HepG2 (cell line): ENCODE data around the gene NPAS2. TPM values are rescaled to one million over a fixed set of nuclear protein-coding genes. Genes with fewer than 3 reads are reported as not detected.

Experiments used
- ATAC-seq: fragments of 200-7000 bp; cut with Tn5 transposase; 3 replicates; pipeline ENCODE4 v1.9.1; 2020; ENCODE audit warnings: mild to moderate bottlenecking, moderate library complexity
- BruUV-seq: library from RNA; stranded (reverse); fragments of 400-500 nt; replicated peaks from 2 replicates; lab custom pipeline; 2021; lab: Mats Ljungman, UMichigan
- CTCF ChIA-PET: fragments of 300-600 bp; formaldehyde crosslinking; extraction: SDS; loops from one replicate; lab custom pipeline; 2021; ENCODE audit warnings: low total read pairs, inconsistent platforms, low intra/inter-chr PET ratio; lab: Yijun Ruan, JAX
- POLR2A ChIA-PET: fragments of 350-600 bp; sonication (Branson Sonifier 250); formaldehyde crosslinking; loops from one replicate; lab custom pipeline; 2020; ENCODE audit warnings: antibody characterized with exemption, inconsistent platforms; lab: Yijun Ruan, JAX
- DNase-seq: peaks from one replicate; pipeline ENCODE4 v3.0.0-alpha.2; 2015; ENCODE audit warnings: low spot score
- FAIRE-seq: peaks from 3 replicates; lab custom pipeline; 2011; peaks lifted over from hg19 to GRCh38; lab: Jason Lieb, UNC
- H2AFZ ChIP-seq: one replicate; pipeline ENCODE4 v1.6.1; 2011; ENCODE audit warnings: low read length, inconsistent platforms
- H3K27ac ChIP-seq: fragments of 300-600 bp; 3 replicates; pipeline ENCODE4 v1.8.0; 2011; ENCODE audit warnings: mixed run types, mild to moderate bottlenecking, mixed read lengths, low read length, inconsistent platforms; ENCODE audit not compliant: insufficient read depth; ENCODE audit errors: extremely low read length
- H3K27me3 ChIP-seq, 2 experiments: fragments of 200-600 bp in 1 of 2; 2 replicates in 1 of 2; 3 replicates in 1 of 2; pipeline versions ENCODE4 v1.6.0 to v1.8.0; 2011; ENCODE audit warnings: low read length in 2 of 2, mild to moderate bottlenecking in 2 of 2, moderate library complexity in 2 of 2, inconsistent platforms in 1 of 2; ENCODE audit not compliant: insufficient read depth in 2 of 2, control insufficient read depth in 1 of 2
- H3K36me3 ChIP-seq, 2 experiments: fragments of 200-600 bp in 1 of 2; replicated peaks in 1 of 2; 2 replicates in 1 of 2; 3 replicates in 1 of 2; pipeline versions ENCODE4 v1.5.1 to v1.8.0; 2011; ENCODE audit warnings: low read length in 2 of 2, inconsistent platforms in 1 of 2; ENCODE audit not compliant: insufficient read depth in 2 of 2, control insufficient read depth in 1 of 2
- H3K4me1 ChIP-seq: 2 replicates; pipeline ENCODE4 v1.5.1; 2012; ENCODE audit warnings: low read length, inconsistent platforms; ENCODE audit not compliant: insufficient read depth
- H3K4me2 ChIP-seq: 2 replicates; pipeline ENCODE4 v1.6.0; 2011; ENCODE audit warnings: low read depth, low read length, inconsistent platforms
- H3K4me3 ChIP-seq, 3 experiments: fragments of 200-600 bp in 1 of 3; sonication (generic), shearing (Covaris generic) in 1 of 3; replicated peaks in 1 of 3; 2 replicates each; pipeline ENCODE4 v1.5.1; 2011 to 2016; ENCODE audit warnings: low read length in 3 of 3, inconsistent platforms in 2 of 3, low read depth in 2 of 3, mild to moderate bottlenecking in 2 of 3, control low read depth in 1 of 3, mixed read lengths in 1 of 3; ENCODE audit not compliant: insufficient read depth in 1 of 3
- H3K79me2 ChIP-seq: one replicate; pipeline ENCODE4 v1.6.1; 2011; ENCODE audit warnings: low read length, inconsistent platforms; ENCODE audit not compliant: insufficient read depth
- H3K9ac ChIP-seq: 2 replicates; pipeline ENCODE4 v1.6.0; 2011; ENCODE audit warnings: mild to moderate bottlenecking, low read depth, low read length, inconsistent platforms; ENCODE audit not compliant: insufficient read depth
- H3K9me3 ChIP-seq: 2 replicates; pipeline ENCODE4 v1.5.1; 2012; ENCODE audit warnings: mild to moderate bottlenecking, low read length
- H4K20me1 ChIP-seq: 2 replicates; pipeline ENCODE4 v1.6.0; 2011; ENCODE audit warnings: inconsistent platforms, mild to moderate bottlenecking, low read length, moderate library complexity; ENCODE audit not compliant: insufficient read depth
- DMAP1 ChIP-seq: IDR thresholded peaks from 2 replicates; pipeline ENCODE4 v1.6.1; 2016
- HIC2 ChIP-seq: sonication (generic); formaldehyde crosslinking; IDR thresholded peaks from 2 replicates; pipeline ENCODE4 v1.9.0; 2022; ENCODE audit warnings: low read depth, missing genetic modification reagents
- KDM4B ChIP-seq: sonication (generic); formaldehyde crosslinking; IDR thresholded peaks from 2 replicates; pipeline ENCODE4 v1.4.0; 2020; ENCODE audit warnings: missing genetic modification reagents
- MLLT10 ChIP-seq: sonication (generic); formaldehyde crosslinking; IDR thresholded peaks from 2 replicates; pipeline ENCODE4 v1.4.0; 2020; ENCODE audit warnings: missing genetic modification reagents
- MXD1 ChIP-seq: sonication (generic); formaldehyde crosslinking; IDR thresholded peaks from 2 replicates; pipeline ENCODE4 v1.4.0; 2020; ENCODE audit warnings: mild to moderate bottlenecking, missing genetic modification reagents
- RBFOX2 ChIP-seq: fragments of 200-400 bp; formaldehyde crosslinking; IDR thresholded peaks from 2 replicates; pipeline ENCODE4 v1.6.1; 2017; ENCODE audit warnings: low read depth, mild to moderate bottlenecking, low read length
- SMAD3 ChIP-seq: sonication (generic); formaldehyde crosslinking; IDR thresholded peaks from 2 replicates; pipeline ENCODE4 v1.4.0; 2020; ENCODE audit warnings: missing genetic modification reagents
- TCF12 ChIP-seq, 2 experiments: fragments of 450-650 bp in 1 of 2; sonication (generic) in 1 of 2; formaldehyde crosslinking in 1 of 2; IDR thresholded peaks; 2 replicates each; pipeline versions ENCODE4 v1.6.1 to v1.8.0; 2017 to 2022; ENCODE audit warnings: antibody characterized with exemption in 1 of 2, mild to moderate bottlenecking in 1 of 2, missing genetic modification reagents in 1 of 2, moderate library complexity in 1 of 2
- TCF7 ChIP-seq: sonication (generic); IDR thresholded peaks from 2 replicates; pipeline ENCODE4 v1.6.1; 2016; ENCODE audit warnings: antibody characterized with exemption, low read depth
- TCF7L2 ChIP-seq: IDR thresholded peaks from 2 replicates; pipeline ENCODE4 v1.6.1; 2011; ENCODE audit warnings: mild to moderate bottlenecking, low read depth, low read length, moderate library complexity
- ZFP36 ChIP-seq: fragments of 150-350 bp; IDR thresholded peaks from 2 replicates; pipeline ENCODE4 v1.6.1; 2018; ENCODE audit warnings: borderline replicate concordance, low read length, low read depth; ENCODE audit not compliant: partially characterized antibody
- ZHX1 ChIP-seq: sonication (generic); formaldehyde crosslinking; IDR thresholded peaks from 2 replicates; pipeline ENCODE4 v1.8.1; 2022; ENCODE audit warnings: low read depth, mild to moderate bottlenecking, missing genetic modification reagents
- ZNF20 ChIP-seq: sonication (generic); formaldehyde crosslinking; IDR thresholded peaks from 2 replicates; pipeline ENCODE4 v1.4.0; 2020; ENCODE audit warnings: mild to moderate bottlenecking, moderate library complexity, missing genetic modification reagents
- ZNF510 ChIP-seq: sonication (generic); formaldehyde crosslinking; IDR thresholded peaks from 2 replicates; pipeline ENCODE4 v1.4.0; 2020; ENCODE audit warnings: low read depth, mild to moderate bottlenecking, missing genetic modification reagents
- ZNF710 ChIP-seq: sonication (generic); formaldehyde crosslinking; IDR thresholded peaks from 2 replicates; pipeline ENCODE4 v1.5.0; 2020; ENCODE audit warnings: mild to moderate bottlenecking, missing genetic modification reagents, borderline replicate concordance
- WGBS: methylation state at CpG from one replicate; pipeline ENCODE4 v1.1.6; 2017; ENCODE audit warnings: low lambda C conversion rate; 5-methylcytosine and 5-hydroxymethylcytosine counted together
- in situ Hi-C: cut with HindIII; loops from 2 replicates; pipeline ENCODE4 v1.10.0; 2017; ENCODE audit warnings: low pct_unique_long_range_greater_than_20kb; ENCODE audit not compliant: extremely low pct_ligation_motif_present
- intact Hi-C: fragments of 100-400 bp; cut with micrococcal nuclease; formaldehyde crosslinking; loops from one replicate; pipeline ENCODE4 v1.10.0; 2022; ENCODE audit not compliant: unreplicated experiment
- polyA plus RNA-seq, 8 experiments: library from polyadenylated mRNA; depleted of rRNA in 3 of 8; stranded (reverse) in 7 of 8; unstranded in 1 of 8; fragments of >200 nt; fragmentation: Illumina TruSeq in 4 of 8; extraction: Trizol in 4 of 8; gene quantifications; 2 replicates each; pipeline versions ENCODE4 v1.2.1 to v1.2.3, GENCODE V29; 2011 to 2016; ENCODE audit warnings: low read depth in 4 of 8, missing spikeins in 1 of 8, mixed read lengths in 1 of 8; ENCODE audit not compliant: insufficient read depth in 1 of 8
- total RNA-seq, 5 experiments: library from RNA; depleted of rRNA; stranded (reverse); fragments of >200 nt; fragmentation: Illumina TruSeq; extraction: Trizol; gene quantifications; 2 replicates each; pipeline ENCODE4 v1.2.3, GENCODE V29; 2016; ENCODE audit warnings: low read depth in 1 of 5

Gene NPAS2
- total and polyA plus RNA-seq, 2 of the 13 experiments (the other 11 are each of a cell fraction or from before 2014, with no cell fraction given) = 14.8 to 37.5 TPM

- no peak overlapping the region for H3K4me3 ChIP-seq
- H3K79me2 ChIP-seq = peaks cover 34% of the 10 kb centered on the region
- BruUV-seq = TSS peak; percentile 95
- peaks cover 2 to 21% of the 10 kb centered on the region in 2 experiments; a peak in 4 of 5 replicates for H3K36me3 ChIP-seq
- DNase-seq (peak; percentile 96), ATAC-seq (peak; percentile 89), FAIRE-seq (peak; percentile 81)
- ChIA-PET POLR2A (interaction anchor here (0.6 to 1.8 kb wide), 10 partner anchors 7 to 119 kb away, joined by 3 to 9 read pairs (median 4); partner anchors contain the start of genes NPAS2 and RPL31), CTCF (no interaction called here)
- H3K27ac ChIP-seq = peak overlapping the region; percentile 83
- H4K20me1 ChIP-seq = peaks cover 7% of the 10 kb centered on the region; the same call in 1 of the 2 replicates
- H3K9ac ChIP-seq = peak overlapping the region; percentile 60
- peaks cover 73% of the 10 kb centered on the region for H3K4me1 ChIP-seq
- intact Hi-C loops (loop anchor here (1.0 to 2.0 kb wide), 3 partner anchors 58 to 153 kb away; no protein-coding TSS in a partner anchor), in situ Hi-C loops (loop anchor here (5.0 kb wide), 1 partner anchor 61 kb away; the partner anchor contains the start of gene NPAS2)
- no peak overlapping the region for H2AFZ ChIP-seq
- WGBS = 48% methylated on average over 9 of the region's 11 CpGs
- H3K4me2 ChIP-seq = peak overlapping the region; percentile 56
- H3K9me3 ChIP-seq = no peaks in the 10 kb centered on the region
- no peaks in the 10 kb centered on the region for H3K27me3 ChIP-seq
- peak; percentile 95 for TF ChIP-seq HIC2 (CRISPR knock-in tag)
- no peak for TF ChIP-seq ZNF20 (CRISPR knock-in tag)
- no peak for TF ChIP-seq MLLT10 (CRISPR knock-in tag)
- 0 out of 2 replicates have a peak, but pooled peaks have one; percentile 33 for TF ChIP-seq MXD1 (CRISPR knock-in tag)
- no peak for TF ChIP-seq ZHX1 (CRISPR knock-in tag)
- no peak for TF ChIP-seq TCF12 (IDR thresholded peaks at IDR 0.05)
- TF ChIP-seq TCF12 (CRISPR knock-in tag; IDR thresholded peaks at IDR 0.05) = no peak
- no peak for TF ChIP-seq RBFOX2
- TF ChIP-seq ZNF710 (CRISPR knock-in tag) = 0 out of 2 replicates have a peak, but pooled peaks have one; percentile 26
- peak; percentile 79 for TF ChIP-seq TCF7
- no peak for TF ChIP-seq ZFP36
- TF ChIP-seq DMAP1 = peak; percentile 49; the same call in 1 of the 2 replicates
- TF ChIP-seq ZNF510 (CRISPR knock-in tag) = no peak
- peak; percentile 94 for TF ChIP-seq SMAD3 (CRISPR knock-in tag)
- peak; percentile 53; the same call in 1 of the 2 replicates for TF ChIP-seq KDM4B (CRISPR knock-in tag)
- TF ChIP-seq TCF7L2 = no peak
Observed at GRCh38 chr2:100882645-100883613, 63.0 kb downstream of the NPAS2 start.
